Upper lobe of right lung (tissue), 1 donor: Measurements from ENCODE around the gene OMP. TPM values are rescaled to one million over a fixed set of nuclear protein-coding genes. Genes with fewer than 3 reads are reported as not detected.

ENCODE experiments used
- ATAC-seq: fragments of 200-7000 bp; cut with Tn5 transposase; one replicate; pipeline ENCODE4 v1.9.1; 2020; ENCODE audit warnings: mild to moderate bottlenecking, moderate library complexity
- DNase-seq: peaks from one replicate; pipeline ENCODE4 v3.0.0-alpha.2; 2020
- H3K27ac ChIP-seq: fragments of 200-600 bp; one replicate; pipeline ENCODE4 v1.8.0; 2022
- H3K27me3 ChIP-seq: fragments of 200-600 bp; one replicate; pipeline ENCODE4 v1.8.0; 2022; ENCODE audit warnings: mild to moderate bottlenecking
- H3K36me3 ChIP-seq: fragments of 200-600 bp; one replicate; pipeline ENCODE4 v1.8.0; 2022
- H3K4me1 ChIP-seq: fragments of 200-600 bp; one replicate; pipeline ENCODE4 v1.8.0; 2022
- H3K4me3 ChIP-seq: fragments of 200-600 bp; one replicate; pipeline ENCODE4 v1.8.0; 2022; ENCODE audit warnings: mild to moderate bottlenecking
- H3K9me3 ChIP-seq: fragments of 200-600 bp; one replicate; pipeline ENCODE4 v1.8.0; 2022
- CTCF ChIP-seq: fragments of 200-600 bp; IDR thresholded peaks from one replicate; pipeline ENCODE4 v1.8.0; 2022; ENCODE audit warnings: antibody characterized with exemption
- intact Hi-C: fragments of 100-400 bp; cut with DNase I; formaldehyde crosslinking; loops from one replicate; pipeline ENCODE4 v1.11.0; 2022
- total RNA-seq: library from RNA; stranded (reverse); fragmentation: NEBNext Ultra II Directional; extraction: Animal tissue kit (Norgen Biotek cat#: 25700); gene quantifications from one replicate; pipeline ENCODE4 v1.2.1, GENCODE V29; 2021
- donor health status: DM: no; HTN: yes; CAD: no; lungs with severe emphysema.

The OMP gene
- total RNA-seq, 1 donor from 2014 or later: not detected

DNA sequence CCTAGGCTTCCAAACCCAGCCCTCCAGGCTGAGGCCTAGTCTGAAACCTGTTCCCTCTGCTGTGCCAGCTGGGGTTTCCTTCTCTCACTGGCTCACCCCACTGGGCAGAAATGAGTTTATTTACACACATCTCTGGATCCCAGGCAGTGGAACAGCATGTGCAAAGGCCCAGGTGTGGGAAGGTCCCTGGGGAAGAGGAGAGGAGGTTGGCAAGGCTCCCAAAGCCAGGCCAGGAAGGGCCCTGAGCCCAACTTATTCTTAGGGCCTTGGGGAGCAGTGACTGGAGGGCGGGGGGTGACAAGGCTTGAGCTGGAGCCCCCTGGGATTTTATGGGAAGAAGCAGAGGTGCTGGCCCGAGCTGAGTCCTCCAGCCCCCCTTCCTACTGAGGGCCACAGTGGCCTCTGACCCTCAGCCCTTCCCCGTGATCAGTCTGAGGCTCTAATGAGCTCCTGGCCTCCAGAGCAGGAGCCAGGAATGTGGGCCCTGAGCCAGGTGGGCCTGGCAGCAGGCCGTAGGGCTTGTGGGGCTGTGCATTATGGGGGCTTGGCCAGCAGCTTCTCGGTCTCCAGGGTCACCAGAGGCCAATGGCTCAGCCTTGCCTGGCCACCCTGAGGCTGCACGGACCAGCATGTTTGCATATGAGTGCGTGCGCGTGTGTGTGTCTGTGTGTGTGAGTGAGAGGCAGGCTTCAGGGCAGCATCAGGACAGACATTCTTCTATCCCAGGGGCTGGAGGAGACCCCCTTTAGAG, 28.3 kb downstream of the OMP start:
- Histone ChIP-seq H3K4me1 (peaks cover 20% of the 10 kb centered on the region), H3K9me3 (no peaks in the 10 kb centered on the region), H3K36me3 (no peaks in the 10 kb centered on the region), H3K27me3 (no peaks in the 10 kb centered on the region), H3K4me3 (no peak overlapping the region), H3K27ac (no peak overlapping the region)
- TF ChIP-seq CTCF: no peak
- ATAC-seq (no peak), DNase-seq (no peak)
- intact Hi-C loops: no loop called here

DNA sequence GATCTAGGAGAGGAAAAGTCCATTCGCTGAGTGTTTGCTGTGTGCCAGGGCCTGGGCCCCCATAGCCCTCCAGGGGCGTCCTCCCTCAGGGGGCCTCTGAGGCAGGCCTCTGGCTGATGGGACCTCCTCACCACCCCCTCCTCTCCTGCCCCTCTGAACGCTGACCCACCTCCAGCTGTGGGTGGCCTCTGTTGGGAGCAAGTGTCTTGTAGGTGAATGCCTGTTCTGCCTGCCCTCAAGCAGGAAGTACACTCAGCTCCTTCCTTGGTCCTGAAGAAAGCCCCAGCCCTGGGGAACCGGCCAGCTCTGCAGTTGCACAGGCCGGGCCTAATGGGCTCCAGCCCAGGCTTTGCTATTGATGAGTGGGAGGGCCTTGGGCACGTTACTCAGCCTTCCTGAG, 28.9 kb downstream of the OMP start:
- DNase-seq (no peak), ATAC-seq (no peak)
- Histone ChIP-seq H3K36me3 (no peaks in the 10 kb centered on the region), H3K27ac (no peak overlapping the region), H3K4me3 (no peak overlapping the region), H3K27me3 (no peaks in the 10 kb centered on the region), H3K4me1 (peaks cover 20% of the 10 kb centered on the region), H3K9me3 (no peaks in the 10 kb centered on the region)
- no peak for TF ChIP-seq CTCF
- intact Hi-C loops: no loop called here

DNA sequence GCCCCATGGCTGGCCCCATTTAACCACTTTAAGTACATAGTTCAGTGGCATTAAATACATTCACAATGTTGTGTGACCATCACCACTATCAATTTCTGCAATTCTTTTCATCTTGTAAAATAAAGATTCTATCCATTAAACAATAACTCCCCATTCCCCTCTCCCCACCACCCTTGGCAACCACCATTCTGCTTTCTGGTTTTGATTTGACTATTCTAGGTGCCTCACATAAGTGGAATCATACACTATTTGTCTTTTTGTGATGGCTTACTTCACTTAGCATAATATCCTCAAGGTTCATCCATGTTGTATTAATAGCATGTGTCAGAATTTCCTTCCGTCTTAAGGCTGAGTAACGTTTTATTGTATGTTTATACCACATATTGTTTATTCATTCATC, 32.4 kb downstream of the OMP start:
- Histone ChIP-seq H3K9me3 (no peaks in the 10 kb centered on the region), H3K27me3 (peaks cover 19% of the 10 kb centered on the region), H3K4me1 (peaks cover 10% of the 10 kb centered on the region), H3K27ac (no peak overlapping the region), H3K4me3 (no peak overlapping the region), H3K36me3 (no peaks in the 10 kb centered on the region)
- ATAC-seq (no peak), DNase-seq (no peak)
- no peak for TF ChIP-seq CTCF
- intact Hi-C loops: no loop called here

DNA sequence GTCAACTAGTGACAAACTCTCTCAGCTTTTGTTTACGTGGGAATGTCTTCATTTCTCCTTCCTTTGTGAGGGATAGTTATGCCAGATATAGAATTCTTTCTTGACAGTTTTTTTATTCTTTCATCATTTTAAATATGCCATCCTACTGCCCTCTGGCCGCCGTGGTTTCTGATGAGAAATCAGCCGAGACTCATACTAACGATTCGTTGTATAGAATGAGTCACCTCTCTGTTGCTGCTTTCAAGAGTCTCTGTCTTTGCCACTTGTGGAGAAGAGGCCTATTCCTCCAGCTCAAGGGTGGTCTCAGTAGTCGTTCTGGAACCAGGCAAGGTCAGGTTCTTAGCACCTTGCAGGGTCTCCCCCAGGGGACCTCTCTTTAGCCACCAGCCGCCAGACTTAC, 33.4 kb downstream of the OMP start:
- Histone ChIP-seq H3K27me3 (peaks cover 19% of the 10 kb centered on the region), H3K27ac (no peak overlapping the region), H3K4me1 (peaks cover 13% of the 10 kb centered on the region), H3K36me3 (no peaks in the 10 kb centered on the region), H3K4me3 (no peak overlapping the region), H3K9me3 (no peaks in the 10 kb centered on the region)
- no peak for TF ChIP-seq CTCF
- ATAC-seq (no peak), DNase-seq (no peak)
- intact Hi-C loops: no loop called here

GRCh38 chr11:77136784-77137420, 34.3 kb downstream of the OMP start:
- no peaks in the 10 kb centered on the region for H3K36me3 ChIP-seq
- intact Hi-C loops: no loop called here
- no peak for TF ChIP-seq CTCF
- H3K4me3 ChIP-seq: no peak overlapping the region
- H3K4me1 ChIP-seq: peaks cover 10% of the 10 kb centered on the region
- no peaks in the 10 kb centered on the region for H3K9me3 ChIP-seq
- no peak for DNase-seq
- ATAC-seq: no peak
- no peak overlapping the region for H3K27ac ChIP-seq
- H3K27me3 ChIP-seq: peaks cover 19% of the 10 kb centered on the region
